ENCODE results near the gene RDX. TPM values are rescaled to one million over a fixed set of nuclear protein-coding genes. Genes with fewer than 3 reads are reported as not detected.

The RDX gene
- total RNA-seq = 78.6 and 107 TPM in 2 replicates

GRCh38 chr11:110296226-110297075 is at the start of gene RDX:
Gene RDX, minus strand, starts transcription at chr11:110296614. Its CDS starts 16,922 bp downstream, at chr11:110279692.

Other genes with a start within 250 kb of the RDX start
- 7.2 and 15.8 TPM in 2 replicates for gene ZC3H12C, start 203.2 kb downstream of the RDX start, total RNA-seq
- 8.9 and 12.1 TPM in 2 replicates for gene FDX1, start 133.3 kb upstream of the RDX start, total RNA-seq

Measured in nasal cavity respiratory epithelium epithelial cell of viscerocranial mucosa (primary cell).